Activated CD4-positive, CD25-positive, alpha-beta regulatory T cell treated with anti-CD3 and anti-CD28 coated beads, Interleukin-2, amount 50 U/mL, for 72 hours (primary cell): ENCODE data around the gene GSTP1.
A peak's percentile ranks its signal among the peaks of the same experiment; 100 is the strongest.
"Not testable (repeated sequence)": the region's sequence is repeated elsewhere in the genome, so short reads cannot be mapped to it uniquely, and the experiment has no call there.

Experiments used
- DNase-seq: peaks from one replicate; pipeline ENCODE4 v3.0.0; 2021

GSTP1 gene

GRCh38 chr11:67583247-67584204, at the start of gene GSTP1:
GSTP1 (plus strand) TSS chr11:67583812; CDS start chr11:67583844, 32 bp downstream.
- DNase-seq: peak; percentile 83

GRCh38 chr11:67534070-67534679, 49.4 kb upstream of the GSTP1 start:
- DNase-seq: no peak

- DNase-seq: no peak
These were observed 48.1 kb upstream of the GSTP1 start for GRCh38 chr11:67535561-67535960.

GRCh38 chr11:67538306-67538705, 45.3 kb upstream of the GSTP1 start:
- DNase-seq: no peak

- no peak for DNase-seq
These were observed 44.6 kb upstream of the GSTP1 start for GRCh38 chr11:67538823-67539505.

- no peak for DNase-seq
These were observed 44.1 kb upstream of the GSTP1 start for GRCh38 chr11:67539550-67539949.

GRCh38 chr11:67541198-67541597, 42.4 kb upstream of the GSTP1 start:
- DNase-seq: no peak

GRCh38 chr11:67542169-67542568, 41.4 kb upstream of the GSTP1 start:
- DNase-seq: no peak

- DNase-seq: no peak
These were observed 40.6 kb upstream of the GSTP1 start for GRCh38 chr11:67542971-67543370.

GRCh38 chr11:67543585-67543984, 40.0 kb upstream of the GSTP1 start:
- DNase-seq: no peak

GRCh38 chr11:67544616-67545242, 38.9 kb upstream of the GSTP1 start:
- DNase-seq: no peak

- DNase-seq: no peak
These were observed 38.3 kb upstream of the GSTP1 start for GRCh38 chr11:67545280-67545679.

- DNase-seq: not testable (repeated sequence)
These were observed 35.5 kb upstream of the GSTP1 start for GRCh38 chr11:67548112-67548511.

GRCh38 chr11:67548555-67549110, 35.0 kb upstream of the GSTP1 start:
- DNase-seq: no peak

GRCh38 chr11:67551127-67551526, 32.5 kb upstream of the GSTP1 start:
- no peak for DNase-seq

GRCh38 chr11:67551697-67552096, 31.9 kb upstream of the GSTP1 start:
- DNase-seq: not testable (repeated sequence)

- no peak for DNase-seq
These were observed 27.4 kb upstream of the GSTP1 start for GRCh38 chr11:67556244-67556643.

GRCh38 chr11:67558084-67558772, 25.4 kb upstream of the GSTP1 start:
- no peak for DNase-seq

- DNase-seq: no peak
These were observed 21.5 kb upstream of the GSTP1 start for GRCh38 chr11:67561971-67562619.

GRCh38 chr11:67562963-67563704, 20.5 kb upstream of the GSTP1 start:
- DNase-seq: no peak

- not testable (repeated sequence) for DNase-seq
These were observed 19.9 kb upstream of the GSTP1 start for GRCh38 chr11:67563705-67564114.
